GM18498 (cell line): ENCODE data around the gene GAK.
"Not testable (repeated sequence)": the region's sequence is repeated elsewhere in the genome, so short reads cannot be mapped to it uniquely, and the experiment has no call there.

Experiments
- ATAC-seq: cut with Tn5 transposase; IDR thresholded peaks from one replicate; pipeline ENCODE4 v1.9.1; 2021; ENCODE audit warnings: mild to moderate bottlenecking, moderate library complexity; ENCODE audit not compliant: unreplicated experiment

GAK gene

GRCh38 chr4:953574-953915 is 21.4 kb upstream of the GAK start:
- no peak for ATAC-seq

GRCh38 chr4:952881-953573 is 20.9 kb upstream of the GAK start:
- no peak for ATAC-seq

GRCh38 chr4:951594-952468 is 19.7 kb upstream of the GAK start:
- no peak for ATAC-seq

GRCh38 chr4:951186-951585 is 19.1 kb upstream of the GAK start:
- ATAC-seq, result no peak

GRCh38 chr4:950136-951020 is 18.3 kb upstream of the GAK start:
- no peak for ATAC-seq

DNA sequence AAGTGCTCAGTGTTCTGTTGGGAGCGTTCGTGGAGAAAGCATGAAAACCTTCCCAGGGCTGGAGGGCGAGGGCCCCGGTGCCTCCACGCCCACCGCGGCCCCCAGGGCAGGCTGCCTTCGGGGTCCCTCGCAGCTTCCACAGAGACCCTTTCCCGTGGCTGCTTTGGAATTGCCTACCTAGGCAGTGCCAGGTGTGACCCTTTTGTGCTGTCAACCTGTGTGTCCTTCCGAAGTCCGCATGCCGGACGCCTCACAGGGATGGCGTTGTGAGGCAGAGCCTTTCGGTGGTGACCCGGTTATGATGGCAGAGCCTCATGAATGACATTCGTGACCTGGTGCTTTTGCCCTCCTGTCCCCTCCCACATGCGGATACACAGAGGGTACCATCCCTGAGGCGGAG is 17.5 kb upstream of the GAK start:
- ATAC-seq, result no peak

DNA sequence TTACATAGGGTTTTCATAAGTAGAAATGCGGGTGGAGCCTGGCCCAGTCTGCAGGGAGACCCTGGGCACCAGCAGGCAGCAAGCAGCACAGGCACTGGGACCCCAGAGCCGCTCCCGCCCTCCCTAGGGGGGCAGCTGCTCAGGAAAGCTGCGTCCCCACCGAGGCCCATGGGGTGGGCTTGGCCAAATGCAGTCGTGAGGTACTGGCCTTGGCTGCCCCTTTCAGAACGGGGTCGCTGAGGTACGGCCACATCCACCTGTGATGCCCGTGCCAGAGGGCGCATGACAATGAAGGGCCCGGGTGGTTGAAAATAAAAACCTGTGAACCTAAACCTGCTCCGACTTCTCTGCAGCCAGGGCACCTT is 16.8 kb upstream of the GAK start:
- no peak for ATAC-seq

- ATAC-seq, result no peak
Observed at GRCh38 chr4:948101-948935, 16.2 kb upstream of the GAK start.

GRCh38 chr4:947491-947971 is 15.4 kb upstream of the GAK start:
- no peak for ATAC-seq

- no peak for ATAC-seq
Observed at GRCh38 chr4:946517-947471, 14.7 kb upstream of the GAK start.

DNA sequence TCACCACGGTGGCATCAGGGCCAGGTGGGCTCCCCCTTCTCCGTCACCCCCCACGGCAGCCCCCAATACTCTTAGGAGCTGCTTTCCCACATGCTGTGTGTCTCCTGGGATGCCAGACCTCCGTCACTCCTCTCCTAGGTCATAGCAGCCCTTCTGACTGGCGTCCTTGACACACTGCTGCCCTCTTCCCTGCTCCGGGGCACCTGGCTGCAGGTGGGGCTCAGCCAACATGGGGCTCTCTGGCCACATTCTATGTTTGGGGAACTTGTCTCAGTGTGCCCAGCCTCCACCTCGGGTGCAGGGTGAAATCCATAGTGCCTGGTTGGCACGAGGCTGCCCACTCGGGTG is 14.0 kb upstream of the GAK start:
- no peak for ATAC-seq

DNA sequence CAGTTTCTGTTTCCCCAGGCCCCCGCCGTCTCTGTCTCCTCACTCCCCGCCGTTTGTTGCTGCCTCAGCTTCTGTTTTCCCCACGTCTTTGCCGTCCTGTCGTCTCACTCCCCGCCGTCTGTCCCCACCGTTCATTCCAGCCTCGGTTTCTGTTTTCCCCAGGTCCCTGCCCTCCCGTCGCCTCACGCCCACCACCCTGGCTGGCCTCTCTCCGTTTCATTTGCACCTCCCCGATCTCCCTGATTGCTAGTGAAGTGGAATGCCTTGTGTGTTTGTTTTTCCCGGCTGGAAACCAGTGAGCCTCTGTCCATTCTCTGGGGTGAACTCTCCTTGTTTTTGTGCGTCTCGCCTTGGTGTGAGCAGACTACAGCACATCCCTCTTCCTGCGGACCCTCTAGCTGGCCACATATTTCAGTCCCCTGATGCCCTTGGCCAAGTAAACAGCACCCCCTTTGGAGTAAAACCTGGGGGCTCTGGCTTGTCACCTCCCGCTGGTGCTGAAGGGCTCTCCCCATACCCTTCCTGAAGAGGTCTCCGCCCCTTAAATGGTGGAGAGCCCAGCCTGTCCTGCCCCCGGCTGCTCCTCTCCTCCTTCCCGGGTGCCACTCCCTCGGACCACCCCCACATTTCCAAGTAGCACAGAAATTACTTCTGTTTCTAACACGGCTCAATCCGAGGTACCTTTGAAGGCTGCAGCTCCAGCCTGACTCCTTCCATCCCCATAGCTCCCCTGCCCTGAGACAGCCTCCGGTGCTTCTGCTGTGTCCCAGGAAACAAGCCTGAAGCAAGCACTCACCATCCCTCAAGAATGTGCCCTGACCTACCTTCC is 13.4 kb upstream of the GAK start:
- ATAC-seq, result no peak

DNA sequence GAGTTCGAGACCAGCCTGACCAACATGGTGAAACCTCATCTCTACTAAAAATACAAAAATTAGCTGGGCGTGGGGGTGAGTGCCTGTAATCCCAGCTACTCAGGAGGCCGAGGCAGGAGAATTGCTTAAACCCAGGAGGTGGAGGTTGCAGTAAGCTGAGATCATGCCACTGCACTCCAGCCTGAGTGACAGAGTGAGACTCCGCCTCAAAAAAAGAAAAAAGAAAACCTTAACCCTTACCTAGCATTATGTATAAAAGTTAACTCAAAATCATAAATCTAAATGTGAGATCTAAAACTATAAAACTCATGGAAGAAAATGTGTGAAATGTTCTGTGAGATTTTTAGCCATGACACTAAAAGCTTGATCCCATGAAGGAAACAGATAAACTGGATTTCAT is 7.4 kb upstream of the GAK start:
- ATAC-seq, result not testable (repeated sequence)

DNA sequence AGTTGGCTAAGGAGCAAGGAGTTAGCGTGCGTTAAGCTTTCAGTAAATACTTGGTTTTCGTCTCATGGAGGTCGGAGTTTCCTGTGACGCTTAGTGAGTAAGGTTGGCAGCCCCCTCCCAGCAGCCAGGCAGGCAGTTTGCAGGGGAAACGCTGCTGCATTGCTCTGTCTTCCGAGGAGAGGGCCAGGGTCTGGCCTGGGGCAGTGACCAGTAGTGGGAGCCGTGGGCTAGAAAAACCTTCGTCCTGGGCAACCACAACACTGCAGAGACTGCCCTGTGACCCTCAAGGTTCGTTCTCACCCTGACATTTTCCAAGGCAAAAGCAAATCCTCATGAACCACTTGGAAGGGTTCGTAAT is 576 bp upstream of the GAK start:
- no peak for ATAC-seq

GRCh38 chr4:931194-931959 is 739 bp downstream of the GAK start:
- peak; percentile 0 for ATAC-seq

GRCh38 chr4:930827-931193 is 1.3 kb downstream of the GAK start:
- ATAC-seq, result no peak

DNA sequence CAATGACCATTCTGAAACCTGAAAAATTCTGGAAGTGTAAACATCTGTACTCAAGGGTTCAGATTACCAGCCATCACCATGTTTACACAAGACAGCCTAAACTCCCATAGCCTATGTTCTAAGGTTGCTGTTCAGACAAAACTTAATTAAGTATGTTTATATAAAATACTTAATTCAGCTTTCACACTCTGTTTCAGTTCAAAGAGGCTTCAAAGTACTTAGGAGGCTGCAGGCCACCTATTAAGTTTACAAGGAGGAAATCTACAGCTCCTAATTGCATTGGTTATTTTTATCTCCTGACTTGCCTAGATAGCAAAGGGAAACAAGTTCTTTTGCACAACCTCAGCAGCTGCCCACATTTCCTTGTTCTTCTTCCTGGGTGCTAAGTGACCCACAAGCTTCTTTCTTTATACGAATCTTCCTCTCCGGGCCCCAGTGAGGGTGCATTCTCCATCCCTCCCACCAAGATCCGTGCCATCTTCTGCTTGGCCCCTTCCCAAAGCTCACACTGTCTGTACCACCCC is 2.0 kb downstream of the GAK start:
- no peak for ATAC-seq
